Measurements from ENCODE around the gene ZRANB3.
A peak's percentile ranks its signal among the peaks of the same experiment; 100 is the strongest.
"Not testable (repeated sequence)": the region's sequence is repeated elsewhere in the genome, so short reads cannot be mapped to it uniquely, and the experiment has no call there.

Gene ZRANB3

DNA sequence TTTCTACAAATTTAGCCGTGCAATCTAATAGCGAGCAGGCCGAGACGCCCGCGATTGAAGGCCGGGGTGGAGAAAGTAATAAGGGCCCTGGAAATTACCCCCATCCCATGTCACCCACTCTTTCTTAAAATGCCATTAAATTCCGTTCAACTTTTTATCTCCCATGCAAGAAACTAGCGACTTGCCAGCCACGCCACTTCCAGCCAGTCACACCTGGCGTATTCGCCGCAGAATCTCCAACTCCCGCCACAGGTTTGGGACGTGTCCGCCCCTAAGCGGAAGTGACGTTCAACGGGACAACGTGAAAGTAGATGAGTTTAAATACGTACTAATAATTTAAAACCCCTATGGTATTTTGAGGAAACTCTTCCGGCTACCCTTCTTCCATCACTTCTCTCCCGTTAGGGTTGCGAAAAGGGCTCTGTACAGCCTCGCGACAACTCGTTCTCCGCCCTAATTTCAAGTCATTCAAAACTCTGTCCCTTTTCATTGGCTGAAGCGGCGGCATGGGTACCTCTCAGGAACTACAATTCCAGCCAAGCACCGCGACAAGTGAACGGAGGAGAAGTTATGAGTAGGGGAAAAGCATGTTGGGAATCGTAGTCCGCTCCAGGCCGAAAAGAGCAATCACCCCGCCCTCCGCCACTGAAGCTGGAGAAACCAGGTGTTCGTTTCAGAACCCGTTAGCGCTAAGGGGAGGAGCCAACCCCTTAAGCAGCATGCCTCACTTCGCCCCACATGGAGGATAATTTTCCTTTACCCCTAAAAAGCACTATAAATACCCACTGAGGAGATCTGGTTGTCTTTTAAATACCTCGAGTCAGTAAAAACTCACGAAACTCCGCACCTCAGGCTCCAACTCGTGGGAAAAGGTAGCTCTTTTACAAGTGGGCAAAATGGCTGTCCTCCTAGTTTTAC, at the start of gene ZRANB3:
Gene ZRANB3, minus strand, starts transcription at position 906 of the 918 bp plus-strand sequence.
- DNase-seq: peak; percentile 93

GRCh38 chr2:135573620-135574019, 42.6 kb upstream of the ZRANB3 start:
- DNase-seq: no peak

- no peak for DNase-seq
Measured at GRCh38 chr2:135570884-135571283, 39.9 kb upstream of the ZRANB3 start.

- DNase-seq: no peak
Measured at GRCh38 chr2:135563793-135564192, 32.8 kb upstream of the ZRANB3 start.

GRCh38 chr2:135561925-135562324, 30.9 kb upstream of the ZRANB3 start:
- DNase-seq: no peak

DNA sequence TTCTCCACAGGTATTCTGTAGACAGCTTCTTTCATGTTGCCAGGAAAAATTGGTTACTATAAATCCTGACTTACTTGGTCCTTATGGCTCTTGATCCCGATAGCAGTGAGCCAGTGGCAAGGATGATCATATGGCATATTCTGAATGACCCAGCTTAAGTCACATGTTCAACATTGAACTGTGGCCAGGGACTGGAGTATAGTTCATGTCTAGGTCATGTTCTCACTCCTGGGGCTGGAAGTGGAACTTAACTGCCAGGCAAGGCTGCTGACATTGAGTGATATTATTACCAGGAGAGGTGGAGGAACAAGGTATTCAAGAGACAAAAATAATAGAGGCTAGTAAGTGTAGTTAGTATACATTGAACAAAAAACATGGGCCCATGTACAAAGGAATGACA, 26.5 kb upstream of the ZRANB3 start:
- DNase-seq: no peak

- DNase-seq: no peak
Measured at GRCh38 chr2:135555311-135555710, 24.3 kb upstream of the ZRANB3 start.

GRCh38 chr2:135552887-135553286, 21.9 kb upstream of the ZRANB3 start:
- DNase-seq: no peak

GRCh38 chr2:135551356-135551755, 20.3 kb upstream of the ZRANB3 start:
- no peak for DNase-seq

- no peak for DNase-seq
Measured at GRCh38 chr2:135547311-135547710, 16.3 kb upstream of the ZRANB3 start.

GRCh38 chr2:135546436-135546835, 15.4 kb upstream of the ZRANB3 start:
- no peak for DNase-seq

GRCh38 chr2:135533545-135533944, 2.5 kb upstream of the ZRANB3 start:
- not testable (repeated sequence) for DNase-seq

DNA sequence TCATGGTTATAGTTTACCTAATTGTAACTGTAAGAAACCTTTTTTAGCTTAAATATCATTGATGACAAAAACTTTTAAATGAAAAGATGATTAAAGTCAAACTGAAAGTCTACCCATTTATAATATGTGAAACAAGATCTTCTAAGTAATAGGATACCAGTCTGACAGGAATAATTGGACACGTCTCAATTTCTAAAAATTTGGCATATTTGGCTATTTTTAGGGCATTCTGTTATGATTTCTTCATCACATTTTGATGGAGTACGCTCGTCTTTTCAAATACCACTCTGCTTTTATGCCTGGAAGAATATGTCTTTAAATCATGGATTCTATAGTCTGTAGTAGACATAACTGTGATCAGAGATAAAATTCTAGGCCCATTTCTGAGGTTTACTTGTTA, 1.6 kb upstream of the ZRANB3 start:
- no peak for DNase-seq

GRCh38 chr2:135531231-135532197, 496 bp upstream of the ZRANB3 start, which contains the start of gene R3HDM1:
TSS of gene R3HDM1 (plus strand) at chr2:135531484. CDS start at chr2:135604846, 73,362 bp downstream.
- DNase-seq: peak; percentile 99

- no peak for DNase-seq
Measured at GRCh38 chr2:135528006-135528405, 3.0 kb downstream of the ZRANB3 start.

GRCh38 chr2:135525786-135526185, 5.2 kb downstream of the ZRANB3 start:
- DNase-seq: no peak

DNA sequence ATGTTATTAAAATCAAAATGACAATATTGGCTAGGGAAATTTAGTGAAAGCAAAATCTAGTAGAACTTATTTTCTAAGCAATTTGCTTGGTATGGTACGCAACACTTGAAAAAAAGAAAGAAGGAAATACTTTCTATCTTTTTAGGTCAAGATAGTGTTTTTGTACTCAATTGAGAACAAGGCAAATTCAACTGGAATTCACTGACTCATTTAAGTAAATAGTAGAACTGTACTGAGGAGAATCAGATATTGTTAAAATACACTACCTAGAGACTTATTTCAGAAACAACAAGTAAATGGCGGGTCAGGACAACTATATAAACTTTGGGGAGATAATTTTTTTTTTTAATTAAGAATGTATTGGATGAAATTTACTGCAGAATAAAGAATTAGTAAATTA, 18.9 kb downstream of the ZRANB3 start:
- DNase-seq: no peak

- DNase-seq: no peak
Measured at GRCh38 chr2:135510577-135510976, 20.4 kb downstream of the ZRANB3 start.

- DNase-seq: no peak
Measured at GRCh38 chr2:135504811-135505210, 26.2 kb downstream of the ZRANB3 start.

DNA sequence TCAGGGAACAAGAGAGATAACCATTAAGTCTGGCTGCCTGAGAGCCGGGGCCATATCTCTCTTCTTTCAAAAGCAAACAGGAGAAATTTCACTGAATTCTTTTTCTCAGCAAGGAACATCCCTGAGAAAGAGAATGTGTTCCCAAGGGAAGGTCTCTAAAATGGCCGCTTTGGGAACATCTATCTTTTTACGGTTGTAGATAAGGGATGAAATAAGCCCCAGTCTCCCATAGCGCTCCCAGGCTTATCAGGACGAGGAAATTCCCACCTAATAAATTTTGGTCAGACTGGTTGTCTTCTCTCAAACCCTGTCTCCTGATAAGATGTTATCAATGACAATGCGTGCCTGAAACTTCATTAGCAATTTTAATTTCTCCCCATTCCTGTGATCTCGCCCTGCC, 32.4 kb downstream of the ZRANB3 start:
- not testable (repeated sequence) for DNase-seq

DNA sequence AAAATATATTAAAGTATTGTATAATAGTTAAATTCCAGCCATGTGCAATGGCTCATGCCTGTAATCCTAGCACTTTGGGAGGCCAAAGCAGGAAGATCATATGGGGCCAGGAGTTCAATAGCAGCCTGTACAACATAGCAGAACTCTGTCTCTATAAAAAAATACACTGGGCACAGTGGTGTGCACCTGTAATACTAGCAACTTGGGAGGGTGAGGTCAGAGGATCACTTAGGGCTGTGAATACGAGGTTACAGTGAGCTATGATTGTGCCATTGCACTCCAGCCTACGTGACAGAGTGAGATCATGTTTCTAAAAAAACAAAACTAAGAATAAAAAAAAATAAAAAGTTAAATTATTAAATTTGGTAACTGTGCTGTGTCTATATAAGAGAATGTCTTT, 36.1 kb downstream of the ZRANB3 start:
- DNase-seq: no peak

GRCh38 chr2:135494503-135494902, 36.5 kb downstream of the ZRANB3 start:
- DNase-seq: no peak

DNA sequence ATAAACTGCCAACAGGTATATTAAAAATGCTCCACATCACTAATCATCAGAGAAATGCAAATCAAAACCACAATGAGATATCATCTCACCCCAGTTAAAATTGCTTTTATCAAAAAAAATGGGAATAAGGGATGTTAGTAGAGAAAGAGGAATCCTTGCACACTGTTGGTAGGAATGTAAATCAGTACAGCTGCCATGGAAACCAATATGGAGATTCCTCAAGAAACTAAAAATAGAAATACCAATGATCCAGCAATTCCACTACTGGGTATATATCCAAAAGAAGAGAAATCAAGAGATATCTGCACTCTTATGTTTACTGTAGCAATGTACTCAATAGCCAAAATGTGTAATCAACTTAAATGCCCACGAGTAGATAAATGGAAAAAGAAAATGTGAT, 40.6 kb downstream of the ZRANB3 start:
- no peak for DNase-seq

All from DMS79 (cell line).